ENCODE measurements around the gene CD44.

CD44 gene

DNA sequence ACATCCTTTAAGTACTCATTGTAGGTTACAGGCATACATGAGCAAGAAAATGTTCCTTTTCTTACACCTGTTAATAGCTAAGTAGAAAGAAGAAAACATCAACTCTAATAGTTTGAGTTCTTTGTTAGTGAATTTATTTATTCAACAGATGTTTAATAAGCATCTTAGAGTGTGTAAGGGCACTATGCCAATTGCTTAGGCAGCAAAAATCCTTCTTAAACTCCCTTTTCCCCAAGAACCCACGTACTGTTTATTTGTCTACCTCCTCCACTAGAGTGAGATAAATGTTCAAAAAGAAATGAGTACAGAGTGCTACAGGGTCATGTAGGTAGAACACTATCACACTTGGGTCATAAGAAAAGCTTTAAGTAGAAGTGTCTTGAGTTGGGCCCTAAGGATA is 131.4 kb downstream of the CD44 start:
- FAIRE-seq: no peak

DNA sequence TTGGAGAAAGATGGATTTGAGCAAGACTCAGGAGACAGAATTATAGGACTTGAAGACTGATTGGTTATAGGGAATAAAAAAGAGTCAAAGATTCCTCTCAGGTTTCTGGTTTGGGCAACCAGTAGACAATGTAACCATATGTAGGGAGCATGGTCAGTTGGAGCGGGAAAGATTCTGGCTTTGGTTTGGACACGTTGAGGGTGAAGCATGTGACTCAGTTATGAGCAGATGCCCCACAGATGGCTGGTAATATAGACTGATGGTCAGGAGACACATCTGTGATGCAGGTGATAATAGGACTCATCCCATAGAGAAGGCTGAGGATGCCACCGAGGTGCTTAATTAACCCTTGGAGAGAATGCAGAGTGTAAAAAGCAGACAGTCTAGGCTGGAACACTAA is 132.1 kb downstream of the CD44 start:
- FAIRE-seq: no peak

DNA sequence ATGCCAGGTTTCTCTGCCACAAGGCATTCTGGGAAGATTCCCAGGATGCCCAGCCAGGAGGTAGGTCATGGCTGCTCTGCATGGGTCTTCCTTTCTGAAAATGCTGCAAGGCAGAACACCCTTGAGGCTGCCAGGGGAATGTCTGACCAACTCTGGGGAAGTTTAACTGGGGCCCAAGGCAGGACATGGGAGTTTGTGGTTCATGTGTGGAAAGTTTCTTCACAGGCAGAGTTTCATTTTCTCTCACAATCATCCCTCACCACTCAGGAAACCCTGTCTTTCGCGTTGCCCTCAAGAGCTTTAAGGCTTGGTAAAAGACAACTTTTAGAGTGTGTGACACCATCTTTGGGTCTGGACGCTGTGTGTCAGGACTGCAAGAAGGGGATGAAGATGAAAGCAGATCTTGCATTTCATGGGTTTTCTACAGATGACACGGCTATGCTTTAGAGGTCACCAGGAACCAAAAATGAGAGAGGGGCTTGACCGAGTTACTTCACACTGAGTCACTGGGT is 133.5 kb downstream of the CD44 start:
- no peak for FAIRE-seq

DNA sequence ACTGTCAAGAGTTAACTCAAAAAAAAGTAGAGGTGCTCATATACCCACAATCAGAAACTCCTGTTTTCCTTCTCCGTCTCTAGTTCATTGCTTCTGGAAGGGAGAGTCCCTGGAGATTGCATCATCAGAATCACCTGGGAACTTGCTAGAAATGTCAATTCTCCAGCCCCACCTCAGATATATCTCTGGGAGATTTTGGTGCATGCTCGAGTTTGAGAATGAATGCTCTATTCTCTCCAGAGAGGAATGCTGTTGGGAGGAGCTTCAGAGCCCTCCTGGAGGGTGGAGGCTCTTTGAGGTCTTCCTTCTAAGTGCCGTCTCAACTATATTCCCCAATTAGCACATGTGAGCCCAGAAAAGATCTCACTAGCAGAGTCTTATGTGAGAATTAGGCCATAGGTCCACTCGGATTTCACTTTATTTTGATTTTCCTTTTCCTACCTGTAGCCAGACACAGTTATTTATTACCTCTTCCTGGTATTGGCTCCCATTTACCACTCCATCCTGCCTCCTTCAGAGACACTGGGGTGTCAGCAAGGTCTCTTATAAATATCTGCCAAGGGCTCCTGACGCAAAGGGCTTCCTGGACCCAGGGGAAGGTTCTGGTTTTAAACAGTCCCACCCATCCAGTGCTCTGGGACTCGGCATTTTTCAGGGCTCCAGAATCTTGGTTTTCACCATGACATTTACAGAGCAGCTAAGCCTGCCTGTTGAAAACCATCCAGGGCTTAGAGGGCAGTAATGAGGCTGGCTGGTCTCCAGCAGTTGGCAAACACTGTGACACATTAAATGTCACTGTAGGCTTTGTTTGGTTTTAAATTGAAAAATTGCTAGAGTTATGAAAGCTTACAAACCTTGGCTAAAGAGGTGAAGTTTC is 136.2 kb downstream of the CD44 start:
- FAIRE-seq: peak; percentile 30

DNA sequence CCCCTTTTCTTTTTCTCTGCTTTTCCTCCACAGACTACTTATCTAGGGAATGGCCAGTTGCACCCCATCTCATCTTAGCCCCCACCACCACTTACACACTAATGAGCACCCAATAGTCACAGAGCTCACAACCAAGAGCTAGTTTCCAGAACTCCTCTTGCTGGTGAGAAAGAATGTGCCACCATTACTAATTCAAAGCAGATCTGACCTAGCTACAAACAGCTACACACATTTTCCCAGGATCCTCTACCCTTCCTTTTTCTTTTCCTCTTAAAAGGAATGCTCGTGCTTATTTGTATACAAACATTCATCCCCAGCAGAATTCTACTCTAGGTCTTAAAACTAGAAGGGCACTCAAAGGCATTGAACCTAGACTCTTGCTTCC is 136.8 kb downstream of the CD44 start:
- FAIRE-seq: no peak

DNA sequence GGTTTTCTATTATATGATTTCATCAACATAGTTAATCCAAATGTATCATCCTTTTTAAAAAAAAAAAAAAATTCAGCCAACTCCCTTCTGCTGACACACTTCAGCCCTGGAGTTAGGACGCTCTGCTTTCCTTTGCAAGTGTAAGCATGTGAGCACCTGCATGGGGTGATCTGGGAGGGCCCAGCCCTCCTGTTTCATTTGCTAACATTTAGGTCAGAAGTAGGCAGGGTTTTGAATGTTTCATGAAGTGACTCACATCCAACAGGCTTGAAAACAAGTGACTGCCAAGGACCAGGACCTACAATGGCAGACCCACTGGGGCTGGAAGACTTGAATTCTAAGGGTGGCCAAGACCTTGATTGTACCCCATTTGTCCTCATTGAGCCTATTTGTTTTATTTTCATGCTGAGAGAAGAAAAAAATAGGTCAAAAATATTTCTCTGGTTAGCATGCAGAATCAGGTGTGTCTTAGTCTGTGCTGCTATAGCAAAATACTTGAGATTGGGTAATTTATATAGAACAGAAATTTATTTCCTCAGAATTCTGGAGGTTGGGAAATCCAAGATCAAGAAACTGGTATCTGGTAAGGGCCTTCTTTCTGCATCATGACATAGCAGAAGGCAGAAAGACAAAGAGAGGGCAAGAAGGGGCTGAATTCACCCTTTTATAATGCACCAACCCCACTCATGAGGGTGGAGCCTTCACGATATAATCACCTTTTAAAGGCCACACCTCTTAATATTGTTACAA is 137.6 kb downstream of the CD44 start:
- FAIRE-seq: no peak

- no peak for FAIRE-seq
Observed at GRCh38 chr11:35277827-35278226, 138.9 kb downstream of the CD44 start.

DNA sequence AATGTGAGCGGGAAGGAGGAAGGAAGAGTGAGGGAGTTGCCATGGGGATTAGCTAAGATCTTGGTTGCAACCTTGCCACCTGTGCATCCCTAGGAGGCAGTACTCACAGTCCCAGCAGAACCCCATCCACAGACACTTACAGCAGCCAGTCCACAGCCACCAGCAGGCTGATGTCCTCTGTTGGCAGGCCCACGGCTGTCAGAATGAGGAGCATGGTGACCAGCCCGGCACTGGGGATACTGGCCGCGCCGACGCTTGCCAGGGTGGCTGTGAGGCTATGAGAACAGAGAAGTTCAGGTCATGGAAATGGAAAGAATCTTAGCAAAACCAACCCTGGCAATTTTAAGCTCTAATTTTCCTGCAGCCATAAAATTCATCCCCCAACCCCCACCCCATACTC is 141.8 kb downstream of the CD44 start:
- FAIRE-seq: no peak

DNA sequence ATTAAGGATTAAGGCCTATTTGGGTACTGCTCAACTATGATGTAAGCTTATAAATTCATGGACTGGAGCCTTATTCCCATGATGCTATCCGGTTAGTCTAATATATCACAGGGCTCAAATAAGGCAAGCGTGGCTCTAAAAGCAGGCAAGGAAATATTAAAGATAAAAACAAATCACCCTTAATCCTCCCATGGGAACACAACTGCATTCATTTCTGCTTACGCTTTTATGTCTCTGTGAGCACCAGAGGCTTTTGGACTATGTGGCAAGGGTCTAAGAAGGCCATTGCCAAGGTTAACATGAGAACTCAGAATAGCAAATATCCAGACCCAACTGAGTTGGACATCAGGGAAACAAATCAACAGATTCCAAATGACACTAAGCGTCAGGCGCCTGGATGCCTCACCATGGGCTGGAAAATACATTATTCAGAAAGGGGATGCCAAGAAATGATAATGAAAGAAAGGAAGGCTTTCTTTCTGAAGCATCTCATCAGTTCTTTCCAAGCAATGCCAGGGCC is 142.3 kb downstream of the CD44 start:
- no peak for FAIRE-seq
